Measurements from ENCODE around the gene KMT2A. TPM values are rescaled to one million over a fixed set of nuclear protein-coding genes. Genes with fewer than 3 reads are reported as not detected.
A peak's percentile ranks its signal among the peaks of the same experiment; 100 is the strongest.

The KMT2A gene
- total RNA-seq, 1 experiment from 2014 or later = 116 TPM

- intact Hi-C loops (cut with micrococcal nuclease; ENCODE audit: unreplicated experiment) = no loop called here
- CTCF ChIA-PET = no interaction called here
- peak; percentile 56 for DNase-seq (ENCODE audit: low spot score)
These were observed 5.3 kb upstream of the KMT2A start for GRCh38 chr11:118430956-118431355.

GRCh38 chr11:118434123-118434552 lies 2.2 kb upstream of the KMT2A start:
- no peak for TF ChIP-seq EZH2 (IDR thresholded peaks at IDR 0.05; ENCODE audit: borderline replicate concordance, low read depth, low read length, poor library complexity, severe bottlenecking)
- TF ChIP-seq CTCF (conservative IDR thresholded peaks at IDR 0.05; ENCODE audit: low read depth, low read length) = no peak; the same call in 1 of the 2 replicates
- ChIA-PET CTCF (no interaction called here), POLR2A (ENCODE audit: low non-redundant PET) (no interaction called here)

More at GRCh38 chr11:118430956-118431355, 5.3 kb upstream of the KMT2A start:
- Histone ChIP-seq H3K27ac (ENCODE audit: low read depth, low read length, poor library complexity, severe bottlenecking) (no peak overlapping the region), H3K4me3 (ENCODE audit: low read depth, low read length, poor library complexity, severe bottlenecking) (no peak overlapping the region), H3K36me3 (ENCODE audit: insufficient read depth, low read length, poor library complexity, severe bottlenecking) (no peaks in the 10 kb centered on the region), H3K4me1 (ENCODE audit: insufficient read depth, low read length, poor library complexity, severe bottlenecking) (peaks cover 18% of the 10 kb centered on the region), H3K9me3 (ENCODE audit: low read depth, low read length, poor library complexity, severe bottlenecking) (no peaks in the 10 kb centered on the region), H3K27me3 (replicated peaks; ENCODE audit: insufficient read depth, low read depth, low read length, poor library complexity) (no peaks in the 10 kb centered on the region)
- POLR2A ChIA-PET (ENCODE audit: low non-redundant PET) = interaction anchor here (0.6 to 0.7 kb wide), 2 partner anchors 391 to 691 kb away, joined by 3 to 7 read pairs; no protein-coding TSS in a partner anchor
- no TSS peak for BruUV-seq (replicated peaks)
- TF ChIP-seq CTCF (conservative IDR thresholded peaks at IDR 0.05; ENCODE audit: low read depth, low read length) (0 out of 2 replicates have a peak, but pooled peaks have one; percentile 19), EZH2 (IDR thresholded peaks at IDR 0.05; ENCODE audit: borderline replicate concordance, low read depth, low read length, poor library complexity, severe bottlenecking) (no peak)

GRCh38 chr11:118434553-118435289 lies 1.6 kb upstream of the KMT2A start:
- peak; percentile 75 for DNase-seq (ENCODE audit: low spot score)
- intact Hi-C loops (cut with micrococcal nuclease; ENCODE audit: unreplicated experiment) = loop anchor here (5.0 kb wide), 1 partner anchor 53 kb away; no protein-coding TSS in a partner anchor
- no TSS peak for BruUV-seq (replicated peaks)
- Histone ChIP-seq H3K27ac (ENCODE audit: low read depth, low read length, poor library complexity, severe bottlenecking) (peak overlapping the region; percentile 87), H3K36me3 (ENCODE audit: insufficient read depth, low read length, poor library complexity, severe bottlenecking) (peaks cover 9% of the 10 kb centered on the region), H3K9me3 (ENCODE audit: low read depth, low read length, poor library complexity, severe bottlenecking) (no peaks in the 10 kb centered on the region), H3K4me1 (ENCODE audit: insufficient read depth, low read length, poor library complexity, severe bottlenecking) (peaks cover 31% of the 10 kb centered on the region), H3K4me3 (ENCODE audit: low read depth, low read length, poor library complexity, severe bottlenecking) (peak overlapping the region; percentile 93), H3K27me3 (replicated peaks; ENCODE audit: insufficient read depth, low read depth, low read length, poor library complexity) (no peaks in the 10 kb centered on the region)
- TF ChIP-seq EZH2 (IDR thresholded peaks at IDR 0.05; ENCODE audit: borderline replicate concordance, low read depth, low read length, poor library complexity, severe bottlenecking) (no peak), CTCF (conservative IDR thresholded peaks at IDR 0.05; ENCODE audit: low read depth, low read length) (peak; percentile 20; the same call in 1 of the 2 replicates)
- ChIA-PET CTCF (interaction anchor here (0.6 kb wide), 2 partner anchors 9 to 278 kb away, joined by 5 to 6 read pairs; no protein-coding TSS in a partner anchor), POLR2A (ENCODE audit: low non-redundant PET) (interaction anchor here (0.6 kb wide), 1 partner anchor 9 kb away, joined by 3 read pairs; no protein-coding TSS in a partner anchor)

More at GRCh38 chr11:118434123-118434552, 2.2 kb upstream of the KMT2A start:
- peaks cover 25% of the 10 kb centered on the region for H3K4me1 ChIP-seq (ENCODE audit: insufficient read depth, low read length, poor library complexity, severe bottlenecking)
- H3K4me3 ChIP-seq (ENCODE audit: low read depth, low read length, poor library complexity, severe bottlenecking) = peak overlapping the region; percentile 93
- intact Hi-C loops (cut with micrococcal nuclease; ENCODE audit: unreplicated experiment) = no loop called here
- peaks cover 3% of the 10 kb centered on the region for H3K36me3 ChIP-seq (ENCODE audit: insufficient read depth, low read length, poor library complexity, severe bottlenecking)
- DNase-seq (ENCODE audit: low spot score) = no peak
- H3K27me3 ChIP-seq (replicated peaks; ENCODE audit: insufficient read depth, low read depth, low read length, poor library complexity) = no peaks in the 10 kb centered on the region
- no peaks in the 10 kb centered on the region for H3K9me3 ChIP-seq (ENCODE audit: low read depth, low read length, poor library complexity, severe bottlenecking)
- H3K27ac ChIP-seq (ENCODE audit: low read depth, low read length, poor library complexity, severe bottlenecking) = peak overlapping the region; percentile 87
- BruUV-seq (replicated peaks) = no TSS peak

Data from A673 (cell line).